Fibroblast of skin of abdomen (primary cell): ENCODE measurements around the gene BTBD7.
A peak's percentile ranks its signal among the peaks of the same experiment; 100 is the strongest.
"Not testable (repeated sequence)": the region's sequence is repeated elsewhere in the genome, so short reads cannot be mapped to it uniquely, and the experiment has no call there.

ENCODE experiments used
- DNase-seq: peaks from one replicate; pipeline ENCODE4 v3.0.0-alpha.2; 2013

BTBD7 gene

GRCh38 chr14:93239869-93240677 lies 92.8 kb downstream of the BTBD7 start:
- DNase-seq: peak; percentile 74

- peak; percentile 70 for DNase-seq
Observed at GRCh38 chr14:93234798-93235197, 98.0 kb downstream of the BTBD7 start.

- not testable (repeated sequence) for DNase-seq
Observed at GRCh38 chr14:93233078-93233477, 99.8 kb downstream of the BTBD7 start.

GRCh38 chr14:93232159-93232558 lies 100.7 kb downstream of the BTBD7 start:
- DNase-seq: no peak

- DNase-seq: peak; percentile 35
Observed at GRCh38 chr14:93231129-93231979, 101.5 kb downstream of the BTBD7 start.

- DNase-seq: no peak
Observed at GRCh38 chr14:93230539-93230938, 102.3 kb downstream of the BTBD7 start.

GRCh38 chr14:93228550-93228949 lies 104.3 kb downstream of the BTBD7 start:
- DNase-seq: no peak

- DNase-seq: no peak
Observed at GRCh38 chr14:93223565-93223964, 109.3 kb downstream of the BTBD7 start.

- DNase-seq: no peak
Observed at GRCh38 chr14:93220509-93220908, 112.3 kb downstream of the BTBD7 start.

- peak; percentile 36 for DNase-seq
Observed at GRCh38 chr14:93219103-93219726, 113.6 kb downstream of the BTBD7 start.

GRCh38 chr14:93214598-93214997 lies 118.2 kb downstream of the BTBD7 start:
- DNase-seq: no peak

GRCh38 chr14:93212432-93212831 lies 120.4 kb downstream of the BTBD7 start:
- DNase-seq: no peak

GRCh38 chr14:93207468-93208308 lies 125.1 kb downstream of the BTBD7 start:
- peak; percentile 49 for DNase-seq

- peak; percentile 96 for DNase-seq
Observed at GRCh38 chr14:93206793-93207467, 125.9 kb downstream of the BTBD7 start, which contains the start of the genes GON7 and UBR7. GON7 (minus strand) TSS chr14:93207065; CDS start chr14:93207037, 28 bp downstream. UBR7 (plus strand) TSS chr14:93207256; CDS start chr14:93207292, 36 bp downstream.

- DNase-seq: no peak
Observed at GRCh38 chr14:93201155-93201704, 131.6 kb downstream of the BTBD7 start.

GRCh38 chr14:93200553-93200952 lies 132.3 kb downstream of the BTBD7 start:
- DNase-seq: no peak

- no peak for DNase-seq
Observed at GRCh38 chr14:93199031-93199430, 133.8 kb downstream of the BTBD7 start.

GRCh38 chr14:93195316-93195999 lies 137.4 kb downstream of the BTBD7 start:
- no peak for DNase-seq
